HepG2 (cell line): Measurements from ENCODE around the gene GHRL. TPM values are rescaled to one million over a fixed set of nuclear protein-coding genes. Genes with fewer than 3 reads are reported as not detected.

ENCODE experiments used
- ATAC-seq: fragments of 200-7000 bp; cut with Tn5 transposase; 3 replicates; pipeline ENCODE4 v1.9.1; 2020; ENCODE audit warnings: mild to moderate bottlenecking, moderate library complexity
- BruUV-seq: library from RNA; stranded (reverse); fragments of 400-500 nt; replicated peaks from 2 replicates; lab custom pipeline; 2021; lab: Mats Ljungman, UMichigan
- CTCF ChIA-PET: fragments of 300-600 bp; formaldehyde crosslinking; extraction: SDS; loops from one replicate; lab custom pipeline; 2021; ENCODE audit warnings: low total read pairs, inconsistent platforms, low intra/inter-chr PET ratio; lab: Yijun Ruan, JAX
- POLR2A ChIA-PET: fragments of 350-600 bp; sonication (Branson Sonifier 250); formaldehyde crosslinking; loops from one replicate; lab custom pipeline; 2020; ENCODE audit warnings: antibody characterized with exemption, inconsistent platforms; lab: Yijun Ruan, JAX
- DNase-seq: peaks from one replicate; pipeline ENCODE4 v3.0.0-alpha.2; 2015; ENCODE audit warnings: low spot score
- FAIRE-seq: peaks from 3 replicates; lab custom pipeline; 2011; peaks lifted over from hg19 to GRCh38; lab: Jason Lieb, UNC
- H2AFZ ChIP-seq: one replicate; pipeline ENCODE4 v1.6.1; 2011; ENCODE audit warnings: low read length, inconsistent platforms
- H3K27ac ChIP-seq: fragments of 300-600 bp; 3 replicates; pipeline ENCODE4 v1.8.0; 2011; ENCODE audit warnings: mixed run types, mild to moderate bottlenecking, mixed read lengths, low read length, inconsistent platforms; ENCODE audit not compliant: insufficient read depth; ENCODE audit errors: extremely low read length
- H3K27me3 ChIP-seq, 2 experiments: fragments of 200-600 bp in 1 of 2; 2 replicates in 1 of 2; 3 replicates in 1 of 2; pipeline versions ENCODE4 v1.6.0 to v1.8.0; 2011; ENCODE audit warnings: low read length in 2 of 2, mild to moderate bottlenecking in 2 of 2, moderate library complexity in 2 of 2, inconsistent platforms in 1 of 2; ENCODE audit not compliant: insufficient read depth in 2 of 2, control insufficient read depth in 1 of 2
- H3K36me3 ChIP-seq, 2 experiments: fragments of 200-600 bp in 1 of 2; replicated peaks in 1 of 2; 2 replicates in 1 of 2; 3 replicates in 1 of 2; pipeline versions ENCODE4 v1.5.1 to v1.8.0; 2011; ENCODE audit warnings: low read length in 2 of 2, inconsistent platforms in 1 of 2; ENCODE audit not compliant: insufficient read depth in 2 of 2, control insufficient read depth in 1 of 2
- H3K4me1 ChIP-seq: 2 replicates; pipeline ENCODE4 v1.5.1; 2012; ENCODE audit warnings: low read length, inconsistent platforms; ENCODE audit not compliant: insufficient read depth
- H3K4me2 ChIP-seq: 2 replicates; pipeline ENCODE4 v1.6.0; 2011; ENCODE audit warnings: low read depth, low read length, inconsistent platforms
- H3K4me3 ChIP-seq, 3 experiments: fragments of 200-600 bp in 1 of 3; sonication (generic), shearing (Covaris generic) in 1 of 3; replicated peaks in 1 of 3; 2 replicates each; pipeline ENCODE4 v1.5.1; 2011 to 2016; ENCODE audit warnings: low read length in 3 of 3, inconsistent platforms in 2 of 3, low read depth in 2 of 3, mild to moderate bottlenecking in 2 of 3, control low read depth in 1 of 3, mixed read lengths in 1 of 3; ENCODE audit not compliant: insufficient read depth in 1 of 3
- H3K79me2 ChIP-seq: one replicate; pipeline ENCODE4 v1.6.1; 2011; ENCODE audit warnings: low read length, inconsistent platforms; ENCODE audit not compliant: insufficient read depth
- H3K9ac ChIP-seq: 2 replicates; pipeline ENCODE4 v1.6.0; 2011; ENCODE audit warnings: mild to moderate bottlenecking, low read depth, low read length, inconsistent platforms; ENCODE audit not compliant: insufficient read depth
- H3K9me3 ChIP-seq: 2 replicates; pipeline ENCODE4 v1.5.1; 2012; ENCODE audit warnings: mild to moderate bottlenecking, low read length
- H4K20me1 ChIP-seq: 2 replicates; pipeline ENCODE4 v1.6.0; 2011; ENCODE audit warnings: inconsistent platforms, mild to moderate bottlenecking, low read length, moderate library complexity; ENCODE audit not compliant: insufficient read depth
- GTF3A ChIP-seq: sonication (generic); formaldehyde crosslinking; conservative IDR thresholded peaks from 2 replicates; pipeline ENCODE4 v1.4.0; 2020; ENCODE audit warnings: mild to moderate bottlenecking, missing genetic modification reagents
- ISX ChIP-seq: sonication (generic); formaldehyde crosslinking; conservative IDR thresholded peaks from 2 replicates; pipeline ENCODE4 v1.5.0; 2020; ENCODE audit warnings: missing genetic modification reagents
- MATR3 ChIP-seq: sonication (generic); formaldehyde crosslinking; IDR thresholded peaks from 2 replicates; pipeline ENCODE4 v1.4.0; 2020; ENCODE audit warnings: missing genetic modification reagents
- ONECUT2 ChIP-seq: sonication (generic); formaldehyde crosslinking; IDR thresholded peaks from 2 replicates; pipeline ENCODE4 v1.4.0; 2020; ENCODE audit warnings: missing genetic modification reagents
- SMC3 ChIP-seq: IDR thresholded peaks from 2 replicates; pipeline ENCODE4 v1.6.1; 2011; ENCODE audit warnings: low read length, improper control_type of control experiment
- TBX3 ChIP-seq: fragments of 450-650 bp; IDR thresholded peaks from 2 replicates; pipeline ENCODE4 v1.6.1; 2017; ENCODE audit warnings: antibody characterized with exemption, mild to moderate bottlenecking, inconsistent platforms, borderline replicate concordance
- TGIF2 ChIP-seq: IDR thresholded peaks from 2 replicates; pipeline ENCODE4 v1.6.1; 2016; ENCODE audit warnings: control low read depth, missing compliant biosample characterization
- ZNF569 ChIP-seq: sonication (generic); formaldehyde crosslinking; IDR thresholded peaks from 2 replicates; pipeline ENCODE4 v1.5.0; 2020; ENCODE audit warnings: mild to moderate bottlenecking, missing genetic modification reagents, moderate library complexity, borderline replicate concordance
- ZSCAN9 ChIP-seq: IDR thresholded peaks from 2 replicates; pipeline ENCODE4 v1.6.1; 2016; ENCODE audit warnings: borderline replicate concordance
- WGBS: methylation state at CpG from one replicate; pipeline ENCODE4 v1.1.6; 2017; ENCODE audit warnings: low lambda C conversion rate; 5-methylcytosine and 5-hydroxymethylcytosine counted together
- in situ Hi-C: cut with HindIII; loops from 2 replicates; pipeline ENCODE4 v1.10.0; 2017; ENCODE audit warnings: low pct_unique_long_range_greater_than_20kb; ENCODE audit not compliant: extremely low pct_ligation_motif_present
- intact Hi-C: fragments of 100-400 bp; cut with micrococcal nuclease; formaldehyde crosslinking; loops from one replicate; pipeline ENCODE4 v1.10.0; 2022; ENCODE audit not compliant: unreplicated experiment
- polyA plus RNA-seq, 8 experiments: library from polyadenylated mRNA; depleted of rRNA in 3 of 8; stranded (reverse) in 7 of 8; unstranded in 1 of 8; fragments of >200 nt; fragmentation: Illumina TruSeq in 4 of 8; extraction: Trizol in 4 of 8; gene quantifications; 2 replicates each; pipeline versions ENCODE4 v1.2.1 to v1.2.3, GENCODE V29; 2011 to 2016; ENCODE audit warnings: low read depth in 4 of 8, missing spikeins in 1 of 8, mixed read lengths in 1 of 8; ENCODE audit not compliant: insufficient read depth in 1 of 8
- total RNA-seq, 5 experiments: library from RNA; depleted of rRNA; stranded (reverse); fragments of >200 nt; fragmentation: Illumina TruSeq; extraction: Trizol; gene quantifications; 2 replicates each; pipeline ENCODE4 v1.2.3, GENCODE V29; 2016; ENCODE audit warnings: low read depth in 1 of 5
- TF ChIP-seq, protein P1 (sequence below): sonication (generic); formaldehyde crosslinking; IDR thresholded peaks from 2 replicates; pipeline ENCODE4 v1.4.0; 2020; ENCODE audit warnings: low read depth, mild to moderate bottlenecking, missing genetic modification reagents
- TF ChIP-seq, protein P2 (sequence below): sonication (generic); formaldehyde crosslinking; IDR thresholded peaks from 2 replicates; pipeline ENCODE4 v1.8.0; 2022; ENCODE audit warnings: mild to moderate bottlenecking, missing genetic modification reagents, moderate library complexity
- TF ChIP-seq, protein P3 (sequence below), 2 experiments: sonication (generic) in 1 of 2; formaldehyde crosslinking in 1 of 2; IDR thresholded peaks; 2 replicates each; pipeline versions ENCODE4 v1.6.1 to v1.9.0; 2014 to 2022; ENCODE audit warnings: antibody characterized with exemption in 1 of 2, borderline replicate concordance in 1 of 2, inconsistent platforms in 1 of 2, low read depth in 1 of 2, missing genetic modification reagents in 1 of 2
- TF ChIP-seq, protein P4 (sequence below): sonication (generic); formaldehyde crosslinking; IDR thresholded peaks from 2 replicates; pipeline ENCODE4 v1.4.0; 2020; ENCODE audit warnings: missing genetic modification reagents

The GHRL gene
- total and polyA plus RNA-seq, 2 of the 13 experiments (the other 11 are each of a cell fraction or from before 2014, with no cell fraction given) = 0.09 TPM; not detected in 1

DNA sequence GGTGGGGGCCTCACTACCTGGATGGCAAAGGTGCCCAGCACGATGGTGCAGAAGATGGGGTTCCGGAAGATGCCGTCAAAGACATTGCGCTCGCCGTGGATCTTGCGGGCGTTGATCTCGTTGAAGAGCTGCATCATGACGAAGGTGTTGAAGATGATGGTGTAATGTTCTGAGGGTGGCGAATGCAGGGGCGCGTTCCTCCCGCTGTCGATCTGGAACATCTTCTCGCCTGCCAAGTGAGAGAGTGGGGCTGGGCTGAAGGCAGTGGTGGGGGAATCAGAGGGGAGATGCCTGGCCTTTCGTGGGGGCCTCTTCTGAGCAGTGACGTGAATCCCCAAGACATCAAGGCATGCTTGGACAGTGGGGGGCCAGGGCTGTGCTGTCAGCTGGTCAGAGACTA is 47.7 kb upstream of the GHRL start:
- Histone ChIP-seq H2AFZ (no peak overlapping the region), H3K27ac (no peak overlapping the region), H3K36me3 (no peaks in the 10 kb centered on the region), H3K9ac (no peak overlapping the region), H4K20me1 (no peaks in the 10 kb centered on the region), H3K79me2 (no peaks in the 10 kb centered on the region), H3K4me2 (no peak overlapping the region), H3K4me3 (no peak overlapping the region), H3K4me1 (peaks cover 46% of the 10 kb centered on the region), H3K27me3 (peaks cover 0 to 2% of the 10 kb centered on the region in 2 experiments; a peak in 1 of 5 replicates), H3K9me3 (no peaks in the 10 kb centered on the region)
- CTCF ChIA-PET = no interaction called here
- WGBS = 85% methylated on average over 18 of the region's 18 CpGs
- in situ Hi-C loops = no loop called here
- POLR2A ChIA-PET = no interaction called here
- intact Hi-C loops = loop anchor here (5.0 kb wide), 1 partner anchor 397 kb away; no protein-coding TSS in a partner anchor
- ATAC-seq (no peak), DNase-seq (no peak), FAIRE-seq (no peak)
- BruUV-seq = no TSS peak
- TF ChIP-seq, protein P1, sequence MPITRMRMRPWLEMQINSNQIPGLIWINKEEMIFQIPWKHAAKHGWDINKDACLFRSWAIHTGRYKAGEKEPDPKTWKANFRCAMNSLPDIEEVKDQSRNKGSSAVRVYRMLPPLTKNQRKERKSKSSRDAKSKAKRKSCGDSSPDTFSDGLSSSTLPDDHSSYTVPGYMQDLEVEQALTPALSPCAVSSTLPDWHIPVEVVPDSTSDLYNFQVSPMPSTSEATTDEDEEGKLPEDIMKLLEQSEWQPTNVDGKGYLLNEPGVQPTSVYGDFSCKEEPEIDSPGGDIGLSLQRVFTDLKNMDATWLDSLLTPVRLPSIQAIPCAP (CRISPR knock-in tag) = no peak
- TF ChIP-seq TGIF2 (CRISPR knock-in tag) = no peak
- no peak for TF ChIP-seq GTF3A (CRISPR knock-in tag)
- TF ChIP-seq, protein P2, sequence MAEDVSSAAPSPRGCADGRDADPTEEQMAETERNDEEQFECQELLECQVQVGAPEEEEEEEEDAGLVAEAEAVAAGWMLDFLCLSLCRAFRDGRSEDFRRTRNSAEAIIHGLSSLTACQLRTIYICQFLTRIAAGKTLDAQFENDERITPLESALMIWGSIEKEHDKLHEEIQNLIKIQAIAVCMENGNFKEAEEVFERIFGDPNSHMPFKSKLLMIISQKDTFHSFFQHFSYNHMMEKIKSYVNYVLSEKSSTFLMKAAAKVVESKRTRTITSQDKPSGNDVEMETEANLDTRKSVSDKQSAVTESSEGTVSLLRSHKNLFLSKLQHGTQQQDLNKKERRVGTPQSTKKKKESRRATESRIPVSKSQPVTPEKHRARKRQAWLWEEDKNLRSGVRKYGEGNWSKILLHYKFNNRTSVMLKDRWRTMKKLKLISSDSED = no peak
- no peak for TF ChIP-seq SMC3
- TF ChIP-seq, protein P3, sequence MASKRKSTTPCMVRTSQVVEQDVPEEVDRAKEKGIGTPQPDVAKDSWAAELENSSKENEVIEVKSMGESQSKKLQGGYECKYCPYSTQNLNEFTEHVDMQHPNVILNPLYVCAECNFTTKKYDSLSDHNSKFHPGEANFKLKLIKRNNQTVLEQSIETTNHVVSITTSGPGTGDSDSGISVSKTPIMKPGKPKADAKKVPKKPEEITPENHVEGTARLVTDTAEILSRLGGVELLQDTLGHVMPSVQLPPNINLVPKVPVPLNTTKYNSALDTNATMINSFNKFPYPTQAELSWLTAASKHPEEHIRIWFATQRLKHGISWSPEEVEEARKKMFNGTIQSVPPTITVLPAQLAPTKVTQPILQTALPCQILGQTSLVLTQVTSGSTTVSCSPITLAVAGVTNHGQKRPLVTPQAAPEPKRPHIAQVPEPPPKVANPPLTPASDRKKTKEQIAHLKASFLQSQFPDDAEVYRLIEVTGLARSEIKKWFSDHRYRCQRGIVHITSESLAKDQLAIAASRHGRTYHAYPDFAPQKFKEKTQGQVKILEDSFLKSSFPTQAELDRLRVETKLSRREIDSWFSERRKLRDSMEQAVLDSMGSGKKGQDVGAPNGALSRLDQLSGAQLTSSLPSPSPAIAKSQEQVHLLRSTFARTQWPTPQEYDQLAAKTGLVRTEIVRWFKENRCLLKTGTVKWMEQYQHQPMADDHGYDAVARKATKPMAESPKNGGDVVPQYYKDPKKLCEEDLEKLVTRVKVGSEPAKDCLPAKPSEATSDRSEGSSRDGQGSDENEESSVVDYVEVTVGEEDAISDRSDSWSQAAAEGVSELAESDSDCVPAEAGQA (IDR thresholded peaks at IDR 0.05; ENCODE audit: low read depth) = no peak
- TF ChIP-seq, protein P3 (CRISPR knock-in tag; IDR thresholded peaks at IDR 0.05; ENCODE audit: borderline replicate concordance) = no peak
- TF ChIP-seq ISX = no peak
- TF ChIP-seq TBX3 = no peak
- TF ChIP-seq ONECUT2 (CRISPR knock-in tag) = no peak
- TF ChIP-seq ZSCAN9 (CRISPR knock-in tag) = no peak
- no peak for TF ChIP-seq MATR3 (CRISPR knock-in tag)
- TF ChIP-seq, protein P4, sequence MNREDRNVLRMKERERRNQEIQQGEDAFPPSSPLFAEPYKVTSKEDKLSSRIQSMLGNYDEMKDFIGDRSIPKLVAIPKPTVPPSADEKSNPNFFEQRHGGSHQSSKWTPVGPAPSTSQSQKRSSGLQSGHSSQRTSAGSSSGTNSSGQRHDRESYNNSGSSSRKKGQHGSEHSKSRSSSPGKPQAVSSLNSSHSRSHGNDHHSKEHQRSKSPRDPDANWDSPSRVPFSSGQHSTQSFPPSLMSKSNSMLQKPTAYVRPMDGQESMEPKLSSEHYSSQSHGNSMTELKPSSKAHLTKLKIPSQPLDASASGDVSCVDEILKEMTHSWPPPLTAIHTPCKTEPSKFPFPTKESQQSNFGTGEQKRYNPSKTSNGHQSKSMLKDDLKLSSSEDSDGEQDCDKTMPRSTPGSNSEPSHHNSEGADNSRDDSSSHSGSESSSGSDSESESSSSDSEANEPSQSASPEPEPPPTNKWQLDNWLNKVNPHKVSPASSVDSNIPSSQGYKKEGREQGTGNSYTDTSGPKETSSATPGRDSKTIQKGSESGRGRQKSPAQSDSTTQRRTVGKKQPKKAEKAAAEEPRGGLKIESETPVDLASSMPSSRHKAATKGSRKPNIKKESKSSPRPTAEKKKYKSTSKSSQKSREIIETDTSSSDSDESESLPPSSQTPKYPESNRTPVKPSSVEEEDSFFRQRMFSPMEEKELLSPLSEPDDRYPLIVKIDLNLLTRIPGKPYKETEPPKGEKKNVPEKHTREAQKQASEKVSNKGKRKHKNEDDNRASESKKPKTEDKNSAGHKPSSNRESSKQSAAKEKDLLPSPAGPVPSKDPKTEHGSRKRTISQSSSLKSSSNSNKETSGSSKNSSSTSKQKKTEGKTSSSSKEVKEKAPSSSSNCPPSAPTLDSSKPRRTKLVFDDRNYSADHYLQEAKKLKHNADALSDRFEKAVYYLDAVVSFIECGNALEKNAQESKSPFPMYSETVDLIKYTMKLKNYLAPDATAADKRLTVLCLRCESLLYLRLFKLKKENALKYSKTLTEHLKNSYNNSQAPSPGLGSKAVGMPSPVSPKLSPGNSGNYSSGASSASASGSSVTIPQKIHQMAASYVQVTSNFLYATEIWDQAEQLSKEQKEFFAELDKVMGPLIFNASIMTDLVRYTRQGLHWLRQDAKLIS (CRISPR knock-in tag) = no peak
- no peak for TF ChIP-seq ZNF569 (CRISPR knock-in tag)
